SK-N-SH (cell line): ENCODE measurements around the gene PSMB9.
"Not testable (repeated sequence)": the region's sequence is repeated elsewhere in the genome, so short reads cannot be mapped to it uniquely, and the experiment has no call there.

Experiments used
- FOXJ3 ChIP-seq: sonication (generic); formaldehyde crosslinking; IDR thresholded peaks from 2 replicates; pipeline ENCODE4 v1.5.1; 2020; ENCODE audit warnings: mild to moderate bottlenecking, missing genetic modification reagents
- GABPA ChIP-seq: IDR thresholded peaks from 2 replicates; pipeline ENCODE4 v1.4.0; 2012; ENCODE audit warnings: low read depth, mild to moderate bottlenecking
- JUND ChIP-seq: IDR thresholded peaks from 2 replicates; pipeline ENCODE4 v1.4.0; 2012
- POLR2AphosphoS5 ChIP-seq: IDR thresholded peaks from 2 replicates; pipeline ENCODE4 v1.6.1; 2012; ENCODE audit warnings: low read depth, low read length
- REST ChIP-seq: IDR thresholded peaks from 2 replicates; pipeline ENCODE4 v1.6.1; 2012; ENCODE audit warnings: mild to moderate bottlenecking, low read depth, low read length, moderate library complexity
- TEAD4 ChIP-seq: IDR thresholded peaks from 2 replicates; pipeline ENCODE4 v1.4.0; 2012; ENCODE audit warnings: mild to moderate bottlenecking, borderline replicate concordance; ENCODE audit not compliant: insufficient read depth
- YY1 ChIP-seq: IDR thresholded peaks from 2 replicates; pipeline ENCODE4 v1.4.0; 2012; ENCODE audit warnings: low read depth, mild to moderate bottlenecking
- TF ChIP-seq, protein P1 (sequence below): fragments of 150-350 bp; IDR thresholded peaks from 2 replicates; pipeline ENCODE4 v1.6.1; 2017; ENCODE audit warnings: antibody characterized with exemption, low read length, low read depth, borderline replicate concordance
- TF ChIP-seq, protein P2 (sequence below): fragments of 200-600 bp; sonication (generic); IDR thresholded peaks from 2 replicates; pipeline ENCODE4 v1.6.1; 2017; ENCODE audit warnings: antibody characterized with exemption, mild to moderate bottlenecking, moderate library complexity

- TF ChIP-seq, protein P1, sequence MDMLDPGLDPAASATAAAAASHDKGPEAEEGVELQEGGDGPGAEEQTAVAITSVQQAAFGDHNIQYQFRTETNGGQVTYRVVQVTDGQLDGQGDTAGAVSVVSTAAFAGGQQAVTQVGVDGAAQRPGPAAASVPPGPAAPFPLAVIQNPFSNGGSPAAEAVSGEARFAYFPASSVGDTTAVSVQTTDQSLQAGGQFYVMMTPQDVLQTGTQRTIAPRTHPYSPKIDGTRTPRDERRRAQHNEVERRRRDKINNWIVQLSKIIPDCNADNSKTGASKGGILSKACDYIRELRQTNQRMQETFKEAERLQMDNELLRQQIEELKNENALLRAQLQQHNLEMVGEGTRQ: not testable (repeated sequence)
- TF ChIP-seq YY1, REST, TEAD4, JUND, GABPA, POLR2AphosphoS5, FOXJ3: not testable (repeated sequence)
- TF ChIP-seq, protein P2, sequence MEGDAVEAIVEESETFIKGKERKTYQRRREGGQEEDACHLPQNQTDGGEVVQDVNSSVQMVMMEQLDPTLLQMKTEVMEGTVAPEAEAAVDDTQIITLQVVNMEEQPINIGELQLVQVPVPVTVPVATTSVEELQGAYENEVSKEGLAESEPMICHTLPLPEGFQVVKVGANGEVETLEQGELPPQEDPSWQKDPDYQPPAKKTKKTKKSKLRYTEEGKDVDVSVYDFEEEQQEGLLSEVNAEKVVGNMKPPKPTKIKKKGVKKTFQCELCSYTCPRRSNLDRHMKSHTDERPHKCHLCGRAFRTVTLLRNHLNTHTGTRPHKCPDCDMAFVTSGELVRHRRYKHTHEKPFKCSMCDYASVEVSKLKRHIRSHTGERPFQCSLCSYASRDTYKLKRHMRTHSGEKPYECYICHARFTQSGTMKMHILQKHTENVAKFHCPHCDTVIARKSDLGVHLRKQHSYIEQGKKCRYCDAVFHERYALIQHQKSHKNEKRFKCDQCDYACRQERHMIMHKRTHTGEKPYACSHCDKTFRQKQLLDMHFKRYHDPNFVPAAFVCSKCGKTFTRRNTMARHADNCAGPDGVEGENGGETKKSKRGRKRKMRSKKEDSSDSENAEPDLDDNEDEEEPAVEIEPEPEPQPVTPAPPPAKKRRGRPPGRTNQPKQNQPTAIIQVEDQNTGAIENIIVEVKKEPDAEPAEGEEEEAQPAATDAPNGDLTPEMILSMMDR: not testable (repeated sequence)
Observed at GRCh38 chr6:32805404-32805803, 48.6 kb upstream of the PSMB9 start.
